Measurements from ENCODE around the gene RPL41. TPM values are rescaled to one million over a fixed set of nuclear protein-coding genes. Genes with fewer than 3 reads are reported as not detected.

RPL41 gene
- total RNA-seq, 1 experiment from 2014 or later: 3,475 TPM

GRCh38 chr12:56086608-56087007 lies 29.8 kb upstream of the RPL41 start:
- DNase-seq (ENCODE audit: low spot score): no peak
- Histone ChIP-seq H3K4me1 (ENCODE audit: insufficient read depth, low read length, poor library complexity, severe bottlenecking) (no peaks in the 10 kb centered on the region), H3K4me3 (ENCODE audit: low read depth, low read length, poor library complexity, severe bottlenecking) (no peak overlapping the region), H3K36me3 (ENCODE audit: insufficient read depth, low read length, poor library complexity, severe bottlenecking) (no peaks in the 10 kb centered on the region), H3K27ac (ENCODE audit: low read depth, low read length, poor library complexity, severe bottlenecking) (no peak overlapping the region), H3K27me3 (replicated peaks; ENCODE audit: insufficient read depth, low read depth, low read length, poor library complexity) (no peaks in the 10 kb centered on the region), H3K9me3 (ENCODE audit: low read depth, low read length, poor library complexity, severe bottlenecking) (no peaks in the 10 kb centered on the region)
- TF ChIP-seq EZH2 (IDR thresholded peaks at IDR 0.05; ENCODE audit: borderline replicate concordance, low read depth, low read length, poor library complexity, severe bottlenecking): no peak
- TF ChIP-seq, protein P1, sequence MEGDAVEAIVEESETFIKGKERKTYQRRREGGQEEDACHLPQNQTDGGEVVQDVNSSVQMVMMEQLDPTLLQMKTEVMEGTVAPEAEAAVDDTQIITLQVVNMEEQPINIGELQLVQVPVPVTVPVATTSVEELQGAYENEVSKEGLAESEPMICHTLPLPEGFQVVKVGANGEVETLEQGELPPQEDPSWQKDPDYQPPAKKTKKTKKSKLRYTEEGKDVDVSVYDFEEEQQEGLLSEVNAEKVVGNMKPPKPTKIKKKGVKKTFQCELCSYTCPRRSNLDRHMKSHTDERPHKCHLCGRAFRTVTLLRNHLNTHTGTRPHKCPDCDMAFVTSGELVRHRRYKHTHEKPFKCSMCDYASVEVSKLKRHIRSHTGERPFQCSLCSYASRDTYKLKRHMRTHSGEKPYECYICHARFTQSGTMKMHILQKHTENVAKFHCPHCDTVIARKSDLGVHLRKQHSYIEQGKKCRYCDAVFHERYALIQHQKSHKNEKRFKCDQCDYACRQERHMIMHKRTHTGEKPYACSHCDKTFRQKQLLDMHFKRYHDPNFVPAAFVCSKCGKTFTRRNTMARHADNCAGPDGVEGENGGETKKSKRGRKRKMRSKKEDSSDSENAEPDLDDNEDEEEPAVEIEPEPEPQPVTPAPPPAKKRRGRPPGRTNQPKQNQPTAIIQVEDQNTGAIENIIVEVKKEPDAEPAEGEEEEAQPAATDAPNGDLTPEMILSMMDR (conservative IDR thresholded peaks at IDR 0.05; ENCODE audit: low read depth, low read length): no peak
- ChIA-PET CTCF (no interaction called here), POLR2A (ENCODE audit: low non-redundant PET) (no interaction called here)
- intact Hi-C loops (cut with micrococcal nuclease; ENCODE audit: unreplicated experiment): no loop called here
- BruUV-seq (replicated peaks): no TSS peak

GRCh38 chr12:56087220-56087619 lies 29.2 kb upstream of the RPL41 start:
- ChIA-PET POLR2A (ENCODE audit: low non-redundant PET) (no interaction called here), CTCF (no interaction called here)
- intact Hi-C loops (cut with micrococcal nuclease; ENCODE audit: unreplicated experiment): no loop called here

GRCh38 chr12:56097738-56098137 lies 18.7 kb upstream of the RPL41 start:
- ChIA-PET CTCF (no interaction called here), POLR2A (ENCODE audit: low non-redundant PET) (no interaction called here)
- Histone ChIP-seq H3K4me1 (ENCODE audit: insufficient read depth, low read length, poor library complexity, severe bottlenecking) (no peaks in the 10 kb centered on the region), H3K36me3 (ENCODE audit: insufficient read depth, low read length, poor library complexity, severe bottlenecking) (no peaks in the 10 kb centered on the region), H3K4me3 (ENCODE audit: low read depth, low read length, poor library complexity, severe bottlenecking) (no peak overlapping the region), H3K9me3 (ENCODE audit: low read depth, low read length, poor library complexity, severe bottlenecking) (no peaks in the 10 kb centered on the region), H3K27me3 (replicated peaks; ENCODE audit: insufficient read depth, low read depth, low read length, poor library complexity) (peaks cover 16% of the 10 kb centered on the region), H3K27ac (ENCODE audit: low read depth, low read length, poor library complexity, severe bottlenecking) (no peak overlapping the region)
- intact Hi-C loops (cut with micrococcal nuclease; ENCODE audit: unreplicated experiment): no loop called here
- TF ChIP-seq, protein P1 (conservative IDR thresholded peaks at IDR 0.05; ENCODE audit: low read depth, low read length): no peak
- TF ChIP-seq EZH2 (IDR thresholded peaks at IDR 0.05; ENCODE audit: borderline replicate concordance, low read depth, low read length, poor library complexity, severe bottlenecking): no peak
- DNase-seq (ENCODE audit: low spot score): no peak
- BruUV-seq (replicated peaks): no TSS peak

More at GRCh38 chr12:56087220-56087619, 29.2 kb upstream of the RPL41 start:
- Histone ChIP-seq H3K27ac (ENCODE audit: low read depth, low read length, poor library complexity, severe bottlenecking) (no peak overlapping the region), H3K4me3 (ENCODE audit: low read depth, low read length, poor library complexity, severe bottlenecking) (no peak overlapping the region), H3K27me3 (replicated peaks; ENCODE audit: insufficient read depth, low read depth, low read length, poor library complexity) (no peaks in the 10 kb centered on the region), H3K4me1 (ENCODE audit: insufficient read depth, low read length, poor library complexity, severe bottlenecking) (no peaks in the 10 kb centered on the region), H3K9me3 (ENCODE audit: low read depth, low read length, poor library complexity, severe bottlenecking) (no peaks in the 10 kb centered on the region), H3K36me3 (ENCODE audit: insufficient read depth, low read length, poor library complexity, severe bottlenecking) (no peaks in the 10 kb centered on the region)
- BruUV-seq (replicated peaks): no TSS peak
- TF ChIP-seq, protein P1 (conservative IDR thresholded peaks at IDR 0.05; ENCODE audit: low read depth, low read length): no peak
- TF ChIP-seq EZH2 (IDR thresholded peaks at IDR 0.05; ENCODE audit: borderline replicate concordance, low read depth, low read length, poor library complexity, severe bottlenecking): no peak
- no peak for DNase-seq (ENCODE audit: low spot score)
